ENCODE data around the gene LRBA.
"Not testable (repeated sequence)": the region's sequence is repeated elsewhere in the genome, so short reads cannot be mapped to it uniquely, and the experiment has no call there.

LRBA gene

DNA sequence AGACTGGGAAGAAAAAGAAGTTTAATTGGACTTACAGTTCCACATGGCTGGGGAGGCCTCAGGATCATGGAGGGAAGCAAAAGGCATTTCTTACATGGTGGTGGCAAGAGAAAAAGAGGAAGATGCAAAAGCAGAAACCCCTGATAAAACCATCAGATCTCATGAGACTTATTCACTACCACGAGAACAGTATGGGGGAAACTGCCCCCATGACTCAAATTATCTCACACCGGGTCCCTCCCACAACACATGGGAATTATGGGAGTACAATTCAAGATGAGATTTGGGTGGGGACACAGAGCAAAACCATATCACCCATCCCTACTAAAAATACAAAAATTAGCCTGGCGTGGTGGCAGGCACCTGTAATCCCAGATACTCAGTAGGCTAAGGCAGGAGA lies 21.5 kb downstream of the LRBA start:
- not testable (repeated sequence) for H3K9me3 ChIP-seq (ENCODE audit: control insufficient read depth in 1 of 2, low read length in 2 of 2); H3K9ac ChIP-seq (ENCODE audit: low read depth in 1 of 2, low read length in 2 of 2); H3K4me3 ChIP-seq (ENCODE audit: low read depth in 1 of 2, low read length in 2 of 2); H3K27ac ChIP-seq (ENCODE audit: low read depth, low read length); H3K36me3 ChIP-seq (ENCODE audit: control insufficient read depth in 1 of 2, insufficient read depth in 2 of 2, low read length in 2 of 2); H3K27me3 ChIP-seq (ENCODE audit: control insufficient read depth in 1 of 2, insufficient read depth in 2 of 2, low read length in 2 of 2); H3K4me1 ChIP-seq (ENCODE audit: control insufficient read depth in 1 of 2, insufficient read depth in 2 of 2, low read length in 2 of 2)

DNA sequence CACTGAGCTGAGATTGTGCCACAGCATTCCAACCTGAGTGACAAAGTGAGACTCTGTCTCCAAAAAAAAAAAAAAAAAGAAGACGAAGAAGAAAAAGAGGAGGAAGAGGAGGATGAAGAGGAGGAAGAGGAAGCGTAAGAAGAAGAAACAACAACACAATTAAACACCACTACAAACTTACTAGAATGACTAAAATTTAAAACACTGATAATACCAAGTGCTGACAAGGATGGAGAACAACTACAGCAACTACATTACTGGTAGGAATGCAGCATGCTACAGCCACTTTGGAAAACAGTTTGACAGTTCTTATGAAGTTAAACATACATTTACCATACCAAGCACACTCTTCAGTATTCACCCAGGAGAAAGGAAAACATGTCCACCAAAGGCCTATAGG lies 24.1 kb downstream of the LRBA start:
- Histone ChIP-seq H3K36me3 (ENCODE audit: control insufficient read depth in 1 of 2, insufficient read depth in 2 of 2, low read length in 2 of 2) (no peaks in the 10 kb centered on the region), H3K9ac (ENCODE audit: low read depth in 1 of 2, low read length in 2 of 2) (no peak overlapping the region), H3K4me1 (ENCODE audit: control insufficient read depth in 1 of 2, insufficient read depth in 2 of 2, low read length in 2 of 2) (no peaks in the 10 kb centered on the region), H3K27me3 (ENCODE audit: control insufficient read depth in 1 of 2, insufficient read depth in 2 of 2, low read length in 2 of 2) (no peaks in the 10 kb centered on the region), H3K9me3 (ENCODE audit: control insufficient read depth in 1 of 2, low read length in 2 of 2) (no peaks in the 10 kb centered on the region), H3K4me3 (ENCODE audit: low read depth in 1 of 2, low read length in 2 of 2) (no peak overlapping the region), H3K27ac (ENCODE audit: low read depth, low read length) (no peak overlapping the region)

GRCh38 chr4:150990250-150990649 lies 24.8 kb downstream of the LRBA start:
- no peak overlapping the region for H3K4me3 ChIP-seq (ENCODE audit: low read depth in 1 of 2, low read length in 2 of 2)
- no peaks in the 10 kb centered on the region for H3K36me3 ChIP-seq (ENCODE audit: control insufficient read depth in 1 of 2, insufficient read depth in 2 of 2, low read length in 2 of 2)
- no peak overlapping the region for H3K27ac ChIP-seq (ENCODE audit: low read depth, low read length)
- H3K9ac ChIP-seq (ENCODE audit: low read depth in 1 of 2, low read length in 2 of 2): no peak overlapping the region
- H3K9me3 ChIP-seq (ENCODE audit: control insufficient read depth in 1 of 2, low read length in 2 of 2): no peaks in the 10 kb centered on the region
- no peaks in the 10 kb centered on the region for H3K4me1 ChIP-seq (ENCODE audit: control insufficient read depth in 1 of 2, insufficient read depth in 2 of 2, low read length in 2 of 2)
- no peaks in the 10 kb centered on the region for H3K27me3 ChIP-seq (ENCODE audit: control insufficient read depth in 1 of 2, insufficient read depth in 2 of 2, low read length in 2 of 2)

DNA sequence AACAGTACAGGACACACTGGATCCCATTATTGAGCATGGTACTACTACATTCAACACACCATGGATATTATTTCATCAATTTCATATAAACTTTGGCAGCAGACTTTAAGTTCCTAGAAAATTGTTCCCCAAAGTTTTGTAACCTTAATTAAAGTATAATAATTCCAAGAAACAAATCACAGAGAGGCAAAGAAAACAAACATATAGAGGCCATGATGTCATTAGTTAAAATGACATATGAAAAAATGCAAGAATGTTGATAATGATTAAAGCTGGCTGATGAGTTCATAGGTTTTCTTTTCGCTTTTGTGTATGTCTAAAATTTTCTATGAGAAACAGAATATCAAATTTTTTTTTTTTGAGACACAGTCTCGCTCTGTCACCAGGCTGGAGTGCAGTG lies 26.8 kb downstream of the LRBA start:
- Histone ChIP-seq H3K9ac (ENCODE audit: low read depth in 1 of 2, low read length in 2 of 2) (no peak overlapping the region), H3K27ac (ENCODE audit: low read depth, low read length) (no peak overlapping the region), H3K4me3 (ENCODE audit: low read depth in 1 of 2, low read length in 2 of 2) (no peak overlapping the region)

GRCh38 chr4:150987204-150987603 lies 27.9 kb downstream of the LRBA start:
- no peak overlapping the region for H3K27ac ChIP-seq (ENCODE audit: low read depth, low read length)
- H3K4me3 ChIP-seq (ENCODE audit: low read depth in 1 of 2, low read length in 2 of 2): no peak overlapping the region
- no peaks in the 10 kb centered on the region for H3K27me3 ChIP-seq (ENCODE audit: control insufficient read depth in 1 of 2, insufficient read depth in 2 of 2, low read length in 2 of 2)
- H3K36me3 ChIP-seq (ENCODE audit: control insufficient read depth in 1 of 2, insufficient read depth in 2 of 2, low read length in 2 of 2): no peaks in the 10 kb centered on the region
- no peaks in the 10 kb centered on the region for H3K4me1 ChIP-seq (ENCODE audit: control insufficient read depth in 1 of 2, insufficient read depth in 2 of 2, low read length in 2 of 2)
- no peaks in the 10 kb centered on the region for H3K9me3 ChIP-seq (ENCODE audit: control insufficient read depth in 1 of 2, low read length in 2 of 2)
- H3K9ac ChIP-seq (ENCODE audit: low read depth in 1 of 2, low read length in 2 of 2): no peak overlapping the region

More for the DNA sequence above, 26.8 kb downstream of the LRBA start:
- no peaks in the 10 kb centered on the region for H3K9me3 ChIP-seq (ENCODE audit: control insufficient read depth in 1 of 2, low read length in 2 of 2)
- H3K27me3 ChIP-seq (ENCODE audit: control insufficient read depth in 1 of 2, insufficient read depth in 2 of 2, low read length in 2 of 2): no peaks in the 10 kb centered on the region
- no peaks in the 10 kb centered on the region for H3K36me3 ChIP-seq (ENCODE audit: control insufficient read depth in 1 of 2, insufficient read depth in 2 of 2, low read length in 2 of 2)
- no peaks in the 10 kb centered on the region for H3K4me1 ChIP-seq (ENCODE audit: control insufficient read depth in 1 of 2, insufficient read depth in 2 of 2, low read length in 2 of 2)

GRCh38 chr4:150986085-150986484 lies 29.0 kb downstream of the LRBA start:
- Histone ChIP-seq H3K4me1 (ENCODE audit: control insufficient read depth in 1 of 2, insufficient read depth in 2 of 2, low read length in 2 of 2) (no peaks in the 10 kb centered on the region), H3K9ac (ENCODE audit: low read depth in 1 of 2, low read length in 2 of 2) (no peak overlapping the region), H3K4me3 (ENCODE audit: low read depth in 1 of 2, low read length in 2 of 2) (no peak overlapping the region), H3K27ac (ENCODE audit: low read depth, low read length) (no peak overlapping the region), H3K9me3 (ENCODE audit: control insufficient read depth in 1 of 2, low read length in 2 of 2) (no peaks in the 10 kb centered on the region), H3K36me3 (ENCODE audit: control insufficient read depth in 1 of 2, insufficient read depth in 2 of 2, low read length in 2 of 2) (no peaks in the 10 kb centered on the region), H3K27me3 (ENCODE audit: control insufficient read depth in 1 of 2, insufficient read depth in 2 of 2, low read length in 2 of 2) (no peaks in the 10 kb centered on the region)

GRCh38 chr4:150983851-150984250 lies 31.2 kb downstream of the LRBA start:
- no peaks in the 10 kb centered on the region for H3K4me1 ChIP-seq (ENCODE audit: control insufficient read depth in 1 of 2, insufficient read depth in 2 of 2, low read length in 2 of 2)
- no peaks in the 10 kb centered on the region for H3K27me3 ChIP-seq (ENCODE audit: control insufficient read depth in 1 of 2, insufficient read depth in 2 of 2, low read length in 2 of 2)
- no peak overlapping the region for H3K4me3 ChIP-seq (ENCODE audit: low read depth in 1 of 2, low read length in 2 of 2)
- H3K36me3 ChIP-seq (ENCODE audit: control insufficient read depth in 1 of 2, insufficient read depth in 2 of 2, low read length in 2 of 2): no peaks in the 10 kb centered on the region
- no peaks in the 10 kb centered on the region for H3K9me3 ChIP-seq (ENCODE audit: control insufficient read depth in 1 of 2, low read length in 2 of 2)
- H3K27ac ChIP-seq (ENCODE audit: low read depth, low read length): no peak overlapping the region
- H3K9ac ChIP-seq (ENCODE audit: low read depth in 1 of 2, low read length in 2 of 2): no peak overlapping the region

GRCh38 chr4:150982557-150983233 lies 32.4 kb downstream of the LRBA start:
- H3K4me1 ChIP-seq (ENCODE audit: control insufficient read depth in 1 of 2, insufficient read depth in 2 of 2, low read length in 2 of 2): no peaks in the 10 kb centered on the region
- H3K27me3 ChIP-seq (ENCODE audit: control insufficient read depth in 1 of 2, insufficient read depth in 2 of 2, low read length in 2 of 2): no peaks in the 10 kb centered on the region
- H3K36me3 ChIP-seq (ENCODE audit: control insufficient read depth in 1 of 2, insufficient read depth in 2 of 2, low read length in 2 of 2): no peaks in the 10 kb centered on the region
- H3K9ac ChIP-seq (ENCODE audit: low read depth in 1 of 2, low read length in 2 of 2): no peak overlapping the region
- no peak overlapping the region for H3K27ac ChIP-seq (ENCODE audit: low read depth, low read length)
- no peaks in the 10 kb centered on the region for H3K9me3 ChIP-seq (ENCODE audit: control insufficient read depth in 1 of 2, low read length in 2 of 2)
- no peak overlapping the region for H3K4me3 ChIP-seq (ENCODE audit: low read depth in 1 of 2, low read length in 2 of 2)

- no peaks in the 10 kb centered on the region for H3K9me3 ChIP-seq (ENCODE audit: control insufficient read depth in 1 of 2, low read length in 2 of 2)
- no peaks in the 10 kb centered on the region for H3K27me3 ChIP-seq (ENCODE audit: control insufficient read depth in 1 of 2, insufficient read depth in 2 of 2, low read length in 2 of 2)
- no peak overlapping the region for H3K9ac ChIP-seq (ENCODE audit: low read depth in 1 of 2, low read length in 2 of 2)
Measured at GRCh38 chr4:150978738-150979575, 36.1 kb downstream of the LRBA start.

DNA sequence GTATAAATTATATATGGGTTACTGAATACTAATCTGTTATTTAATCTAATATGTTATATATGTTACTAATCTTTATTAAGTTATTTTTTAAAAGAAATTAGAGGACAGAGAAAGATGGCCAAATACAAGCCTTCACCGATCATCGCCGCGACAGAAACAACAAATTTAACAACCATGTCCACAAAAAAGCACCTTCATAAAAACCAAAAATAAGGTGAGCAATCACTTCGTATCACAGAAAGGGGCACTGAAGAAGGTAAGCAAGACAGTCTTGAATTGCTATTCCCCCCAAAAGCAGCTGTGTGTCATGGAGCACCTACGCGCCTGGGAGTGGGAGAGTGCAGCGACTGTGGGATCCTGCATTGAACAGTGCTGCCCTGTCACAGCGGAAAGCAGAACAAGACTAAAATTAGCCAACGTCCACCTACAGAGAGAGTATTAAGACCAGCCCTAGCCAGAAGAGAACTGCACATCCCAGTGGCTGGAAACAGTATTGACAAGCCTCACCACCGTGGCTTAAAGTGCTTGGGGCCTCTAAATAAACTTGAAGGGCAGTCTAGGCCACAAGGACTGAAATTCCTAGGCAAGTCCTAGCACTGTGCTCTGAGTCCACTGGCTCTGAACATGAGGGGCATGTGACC lies 38.5 kb downstream of the LRBA start:
- no peak overlapping the region for H3K27ac ChIP-seq (ENCODE audit: low read depth, low read length)
- no peak overlapping the region for H3K9ac ChIP-seq (ENCODE audit: low read depth in 1 of 2, low read length in 2 of 2)
- no peaks in the 10 kb centered on the region for H3K9me3 ChIP-seq (ENCODE audit: control insufficient read depth in 1 of 2, low read length in 2 of 2)
- H3K36me3 ChIP-seq (ENCODE audit: control insufficient read depth in 1 of 2, insufficient read depth in 2 of 2, low read length in 2 of 2): no peaks in the 10 kb centered on the region
- no peak overlapping the region for H3K4me3 ChIP-seq (ENCODE audit: low read depth in 1 of 2, low read length in 2 of 2)
- H3K4me1 ChIP-seq (ENCODE audit: control insufficient read depth in 1 of 2, insufficient read depth in 2 of 2, low read length in 2 of 2): peaks cover 13 to 21% of the 10 kb centered on the region in 2 donors
- H3K27me3 ChIP-seq (ENCODE audit: control insufficient read depth in 1 of 2, insufficient read depth in 2 of 2, low read length in 2 of 2): no peaks in the 10 kb centered on the region

More at GRCh38 chr4:150978738-150979575, 36.1 kb downstream of the LRBA start:
- Histone ChIP-seq H3K4me1 (ENCODE audit: control insufficient read depth in 1 of 2, insufficient read depth in 2 of 2, low read length in 2 of 2) (peaks cover 10 to 12% of the 10 kb centered on the region in 2 donors), H3K4me3 (ENCODE audit: low read depth in 1 of 2, low read length in 2 of 2) (no peak overlapping the region), H3K36me3 (ENCODE audit: control insufficient read depth in 1 of 2, insufficient read depth in 2 of 2, low read length in 2 of 2) (no peaks in the 10 kb centered on the region), H3K27ac (ENCODE audit: low read depth, low read length) (no peak overlapping the region)

Measured in duodenal mucosa (tissue), 2 donors.